H1 (cell line): ENCODE data around the gene FAM3B. TPM values are rescaled to one million over a fixed set of nuclear protein-coding genes. Genes with fewer than 3 reads are reported as not detected.

Source experiments
- GTF2F1 ChIP-seq: IDR thresholded peaks from 2 replicates; pipeline ENCODE4 v1.6.1; 2012; ENCODE audit warnings: low read depth, low read length, improper control_type of control experiment, borderline replicate concordance
- KDM1A ChIP-seq: fragments of 200-600, 300-600 bp; sonication (generic); IDR thresholded peaks from 2 replicates; pipeline ENCODE4 v1.7.1; 2016; ENCODE audit warnings: mild to moderate bottlenecking, low read length, borderline replicate concordance
- SP4 ChIP-seq: IDR thresholded peaks from 2 replicates; pipeline ENCODE4 v1.6.1; 2012; ENCODE audit warnings: low read length, inconsistent platforms
- polyA plus RNA-seq, 7 experiments: library from polyadenylated mRNA; depleted of rRNA in 3 of 7; stranded (reverse) in 5 of 7; unstranded in 2 of 7; fragments of >200 nt in 5 of 7; fragments of 200-250 nt in 2 of 7; gene quantifications; 1 replicate in 5 of 7; 2 replicates in 1 of 7; 4 replicates in 1 of 7; pipeline versions ENCODE4 v1.2.1 to v1.2.3, GENCODE V29; 2011 to 2013; ENCODE audit warnings: missing spikeins in 2 of 7, mixed read lengths in 2 of 7
- total RNA-seq: library from RNA; stranded (reverse); fragmentation: NEBNext Ultra II Directional; extraction: Animal tissue kit (Norgen Biotek cat#: 25700); gene quantifications from 2 replicates; pipeline ENCODE4 v1.2.1, GENCODE V29; 2021
- TF ChIP-seq, protein P1 (sequence below): fragments of 300-600 bp; sonication (generic); IDR thresholded peaks from 2 replicates; pipeline ENCODE4 v1.7.1; 2012; ENCODE audit warnings: low read length, moderate library complexity, mild to moderate bottlenecking, inconsistent platforms; ENCODE audit not compliant: insufficient replicate concordance

The FAM3B gene
- total and polyA plus RNA-seq, 2 of the 8 experiments (the other 6 are each of a cell fraction or from before 2014, with no cell fraction given), result 2.0 TPM

DNA sequence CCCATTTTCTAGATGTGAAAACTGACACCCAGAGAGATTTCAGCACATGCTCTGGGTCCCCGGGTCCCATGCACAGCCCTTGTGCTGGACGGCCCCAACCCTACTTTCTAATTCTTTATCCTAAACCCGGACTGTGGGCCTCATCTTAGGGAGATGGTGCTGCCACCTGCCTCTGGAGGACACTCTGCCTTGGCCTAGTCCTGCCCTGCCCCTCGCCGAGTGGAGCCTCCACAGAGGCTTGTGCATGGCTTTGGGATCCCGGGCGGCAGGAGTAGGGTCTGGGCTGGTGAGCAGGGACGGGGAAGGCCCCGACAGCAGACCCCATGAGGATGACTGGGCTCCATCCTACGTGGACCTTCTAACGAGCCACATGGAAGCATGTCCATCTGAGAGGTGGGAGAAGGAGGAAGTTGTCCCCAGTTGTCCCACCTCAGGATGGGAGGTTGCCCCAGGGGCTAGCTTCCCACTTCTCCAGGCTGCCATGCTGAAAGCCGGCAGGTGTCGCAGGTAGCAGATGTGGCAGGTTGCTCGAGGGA lies 57.6 kb downstream of the FAM3B start (continued):
- TF ChIP-seq, protein P1, sequence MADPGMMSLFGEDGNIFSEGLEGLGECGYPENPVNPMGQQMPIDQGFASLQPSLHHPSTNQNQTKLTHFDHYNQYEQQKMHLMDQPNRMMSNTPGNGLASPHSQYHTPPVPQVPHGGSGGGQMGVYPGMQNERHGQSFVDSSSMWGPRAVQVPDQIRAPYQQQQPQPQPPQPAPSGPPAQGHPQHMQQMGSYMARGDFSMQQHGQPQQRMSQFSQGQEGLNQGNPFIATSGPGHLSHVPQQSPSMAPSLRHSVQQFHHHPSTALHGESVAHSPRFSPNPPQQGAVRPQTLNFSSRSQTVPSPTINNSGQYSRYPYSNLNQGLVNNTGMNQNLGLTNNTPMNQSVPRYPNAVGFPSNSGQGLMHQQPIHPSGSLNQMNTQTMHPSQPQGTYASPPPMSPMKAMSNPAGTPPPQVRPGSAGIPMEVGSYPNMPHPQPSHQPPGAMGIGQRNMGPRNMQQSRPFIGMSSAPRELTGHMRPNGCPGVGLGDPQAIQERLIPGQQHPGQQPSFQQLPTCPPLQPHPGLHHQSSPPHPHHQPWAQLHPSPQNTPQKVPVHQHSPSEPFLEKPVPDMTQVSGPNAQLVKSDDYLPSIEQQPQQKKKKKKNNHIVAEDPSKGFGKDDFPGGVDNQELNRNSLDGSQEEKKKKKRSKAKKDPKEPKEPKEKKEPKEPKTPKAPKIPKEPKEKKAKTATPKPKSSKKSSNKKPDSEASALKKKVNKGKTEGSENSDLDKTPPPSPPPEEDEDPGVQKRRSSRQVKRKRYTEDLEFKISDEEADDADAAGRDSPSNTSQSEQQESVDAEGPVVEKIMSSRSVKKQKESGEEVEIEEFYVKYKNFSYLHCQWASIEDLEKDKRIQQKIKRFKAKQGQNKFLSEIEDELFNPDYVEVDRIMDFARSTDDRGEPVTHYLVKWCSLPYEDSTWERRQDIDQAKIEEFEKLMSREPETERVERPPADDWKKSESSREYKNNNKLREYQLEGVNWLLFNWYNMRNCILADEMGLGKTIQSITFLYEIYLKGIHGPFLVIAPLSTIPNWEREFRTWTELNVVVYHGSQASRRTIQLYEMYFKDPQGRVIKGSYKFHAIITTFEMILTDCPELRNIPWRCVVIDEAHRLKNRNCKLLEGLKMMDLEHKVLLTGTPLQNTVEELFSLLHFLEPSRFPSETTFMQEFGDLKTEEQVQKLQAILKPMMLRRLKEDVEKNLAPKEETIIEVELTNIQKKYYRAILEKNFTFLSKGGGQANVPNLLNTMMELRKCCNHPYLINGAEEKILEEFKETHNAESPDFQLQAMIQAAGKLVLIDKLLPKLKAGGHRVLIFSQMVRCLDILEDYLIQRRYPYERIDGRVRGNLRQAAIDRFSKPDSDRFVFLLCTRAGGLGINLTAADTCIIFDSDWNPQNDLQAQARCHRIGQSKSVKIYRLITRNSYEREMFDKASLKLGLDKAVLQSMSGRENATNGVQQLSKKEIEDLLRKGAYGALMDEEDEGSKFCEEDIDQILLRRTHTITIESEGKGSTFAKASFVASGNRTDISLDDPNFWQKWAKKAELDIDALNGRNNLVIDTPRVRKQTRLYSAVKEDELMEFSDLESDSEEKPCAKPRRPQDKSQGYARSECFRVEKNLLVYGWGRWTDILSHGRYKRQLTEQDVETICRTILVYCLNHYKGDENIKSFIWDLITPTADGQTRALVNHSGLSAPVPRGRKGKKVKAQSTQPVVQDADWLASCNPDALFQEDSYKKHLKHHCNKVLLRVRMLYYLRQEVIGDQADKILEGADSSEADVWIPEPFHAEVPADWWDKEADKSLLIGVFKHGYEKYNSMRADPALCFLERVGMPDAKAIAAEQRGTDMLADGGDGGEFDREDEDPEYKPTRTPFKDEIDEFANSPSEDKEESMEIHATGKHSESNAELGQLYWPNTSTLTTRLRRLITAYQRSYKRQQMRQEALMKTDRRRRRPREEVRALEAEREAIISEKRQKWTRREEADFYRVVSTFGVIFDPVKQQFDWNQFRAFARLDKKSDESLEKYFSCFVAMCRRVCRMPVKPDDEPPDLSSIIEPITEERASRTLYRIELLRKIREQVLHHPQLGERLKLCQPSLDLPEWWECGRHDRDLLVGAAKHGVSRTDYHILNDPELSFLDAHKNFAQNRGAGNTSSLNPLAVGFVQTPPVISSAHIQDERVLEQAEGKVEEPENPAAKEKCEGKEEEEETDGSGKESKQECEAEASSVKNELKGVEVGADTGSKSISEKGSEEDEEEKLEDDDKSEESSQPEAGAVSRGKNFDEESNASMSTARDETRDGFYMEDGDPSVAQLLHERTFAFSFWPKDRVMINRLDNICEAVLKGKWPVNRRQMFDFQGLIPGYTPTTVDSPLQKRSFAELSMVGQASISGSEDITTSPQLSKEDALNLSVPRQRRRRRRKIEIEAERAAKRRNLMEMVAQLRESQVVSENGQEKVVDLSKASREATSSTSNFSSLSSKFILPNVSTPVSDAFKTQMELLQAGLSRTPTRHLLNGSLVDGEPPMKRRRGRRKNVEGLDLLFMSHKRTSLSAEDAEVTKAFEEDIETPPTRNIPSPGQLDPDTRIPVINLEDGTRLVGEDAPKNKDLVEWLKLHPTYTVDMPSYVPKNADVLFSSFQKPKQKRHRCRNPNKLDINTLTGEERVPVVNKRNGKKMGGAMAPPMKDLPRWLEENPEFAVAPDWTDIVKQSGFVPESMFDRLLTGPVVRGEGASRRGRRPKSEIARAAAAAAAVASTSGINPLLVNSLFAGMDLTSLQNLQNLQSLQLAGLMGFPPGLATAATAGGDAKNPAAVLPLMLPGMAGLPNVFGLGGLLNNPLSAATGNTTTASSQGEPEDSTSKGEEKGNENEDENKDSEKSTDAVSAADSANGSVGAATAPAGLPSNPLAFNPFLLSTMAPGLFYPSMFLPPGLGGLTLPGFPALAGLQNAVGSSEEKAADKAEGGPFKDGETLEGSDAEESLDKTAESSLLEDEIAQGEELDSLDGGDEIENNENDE, result no peak
- no peak for TF ChIP-seq SP4
- no peak for TF ChIP-seq KDM1A
- no peak for TF ChIP-seq GTF2F1
- TF ChIP-seq, all 59 proteins: peak for 0
